Measurements from ENCODE around the gene COL23A1.

DNA sequence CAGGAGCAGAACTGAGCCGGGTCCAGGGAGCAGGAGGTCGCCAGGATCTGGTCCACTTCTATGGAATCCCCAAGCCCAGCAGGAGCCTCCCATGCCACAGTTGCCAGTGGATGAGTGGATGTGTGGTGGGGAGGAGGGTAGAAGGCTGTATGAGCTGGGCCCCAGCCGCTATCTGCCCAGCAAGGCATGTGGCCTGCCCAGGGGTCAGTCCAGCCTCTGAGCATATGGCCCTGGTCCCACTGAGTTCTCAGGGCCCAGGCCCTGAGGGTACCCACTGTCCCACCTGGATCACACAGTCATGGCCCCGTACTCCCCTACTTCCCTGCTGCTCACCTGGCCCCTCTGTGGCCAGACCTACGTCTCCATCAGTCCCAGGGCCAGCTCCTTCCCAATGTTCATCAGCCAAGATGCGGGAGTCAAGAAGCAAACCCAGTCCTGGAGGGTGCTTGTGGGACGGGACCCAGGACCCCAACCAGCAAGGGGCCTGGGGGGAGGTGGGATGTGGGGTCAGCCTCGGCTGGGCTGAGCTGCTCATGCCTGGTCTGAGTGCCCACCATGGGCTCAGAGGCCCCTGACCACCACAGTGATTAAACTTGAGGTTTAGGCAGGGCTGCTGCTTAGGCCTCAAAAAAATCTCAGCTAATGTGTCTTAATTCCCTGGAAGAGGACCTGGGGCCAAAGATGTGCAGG lies 152.7 kb downstream of the COL23A1 start:
- TF ChIP-seq, protein P1, sequence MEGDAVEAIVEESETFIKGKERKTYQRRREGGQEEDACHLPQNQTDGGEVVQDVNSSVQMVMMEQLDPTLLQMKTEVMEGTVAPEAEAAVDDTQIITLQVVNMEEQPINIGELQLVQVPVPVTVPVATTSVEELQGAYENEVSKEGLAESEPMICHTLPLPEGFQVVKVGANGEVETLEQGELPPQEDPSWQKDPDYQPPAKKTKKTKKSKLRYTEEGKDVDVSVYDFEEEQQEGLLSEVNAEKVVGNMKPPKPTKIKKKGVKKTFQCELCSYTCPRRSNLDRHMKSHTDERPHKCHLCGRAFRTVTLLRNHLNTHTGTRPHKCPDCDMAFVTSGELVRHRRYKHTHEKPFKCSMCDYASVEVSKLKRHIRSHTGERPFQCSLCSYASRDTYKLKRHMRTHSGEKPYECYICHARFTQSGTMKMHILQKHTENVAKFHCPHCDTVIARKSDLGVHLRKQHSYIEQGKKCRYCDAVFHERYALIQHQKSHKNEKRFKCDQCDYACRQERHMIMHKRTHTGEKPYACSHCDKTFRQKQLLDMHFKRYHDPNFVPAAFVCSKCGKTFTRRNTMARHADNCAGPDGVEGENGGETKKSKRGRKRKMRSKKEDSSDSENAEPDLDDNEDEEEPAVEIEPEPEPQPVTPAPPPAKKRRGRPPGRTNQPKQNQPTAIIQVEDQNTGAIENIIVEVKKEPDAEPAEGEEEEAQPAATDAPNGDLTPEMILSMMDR (tag by site-specific recombination; IDR thresholded peaks at IDR 0.05), result no peak
- TF ChIP-seq, protein P2, sequence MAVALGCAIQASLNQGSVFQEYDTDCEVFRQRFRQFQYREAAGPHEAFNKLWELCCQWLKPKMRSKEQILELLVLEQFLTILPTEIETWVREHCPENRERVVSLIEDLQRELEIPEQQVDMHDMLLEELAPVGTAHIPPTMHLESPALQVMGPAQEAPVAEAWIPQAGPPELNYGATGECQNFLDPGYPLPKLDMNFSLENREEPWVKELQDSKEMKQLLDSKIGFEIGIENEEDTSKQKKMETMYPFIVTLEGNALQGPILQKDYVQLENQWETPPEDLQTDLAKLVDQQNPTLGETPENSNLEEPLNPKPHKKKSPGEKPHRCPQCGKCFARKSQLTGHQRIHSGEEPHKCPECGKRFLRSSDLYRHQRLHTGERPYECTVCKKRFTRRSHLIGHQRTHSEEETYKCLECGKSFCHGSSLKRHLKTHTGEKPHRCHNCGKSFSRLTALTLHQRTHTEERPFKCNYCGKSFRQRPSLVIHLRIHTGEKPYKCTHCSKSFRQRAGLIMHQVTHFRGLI (tag by site-specific recombination; IDR thresholded peaks at IDR 0.05), result no peak
- TF ChIP-seq ZBTB7A (tag by site-specific recombination; IDR thresholded peaks at IDR 0.05; ENCODE audit: low read depth) (no peak), REPIN1 (tag by site-specific recombination; IDR thresholded peaks at IDR 0.05; ENCODE audit: low read depth) (no peak), YY1 (tag by site-specific recombination; IDR thresholded peaks at IDR 0.05) (no peak), ZNF24 (tag by site-specific recombination; IDR thresholded peaks at IDR 0.05) (no peak), ZFP41 (tag by site-specific recombination; IDR thresholded peaks at IDR 0.05; ENCODE audit: borderline replicate concordance) (no peak), ZFP3 (tag by site-specific recombination; IDR thresholded peaks at IDR 0.05; ENCODE audit: low read depth) (no peak), SP2 (tag by site-specific recombination; IDR thresholded peaks at IDR 0.05) (no peak), ZNF623 (tag by site-specific recombination; IDR thresholded peaks at IDR 0.05) (no peak)
- TF ChIP-seq, protein P3, sequence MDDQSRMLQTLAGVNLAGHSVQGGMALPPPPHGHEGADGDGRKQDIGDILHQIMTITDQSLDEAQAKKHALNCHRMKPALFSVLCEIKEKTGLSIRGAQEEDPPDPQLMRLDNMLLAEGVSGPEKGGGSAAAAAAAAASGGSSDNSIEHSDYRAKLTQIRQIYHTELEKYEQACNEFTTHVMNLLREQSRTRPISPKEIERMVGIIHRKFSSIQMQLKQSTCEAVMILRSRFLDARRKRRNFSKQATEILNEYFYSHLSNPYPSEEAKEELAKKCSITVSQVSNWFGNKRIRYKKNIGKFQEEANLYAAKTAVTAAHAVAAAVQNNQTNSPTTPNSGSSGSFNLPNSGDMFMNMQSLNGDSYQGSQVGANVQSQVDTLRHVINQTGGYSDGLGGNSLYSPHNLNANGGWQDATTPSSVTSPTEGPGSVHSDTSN (CRISPR knock-in tag; IDR thresholded peaks at IDR 0.05), result no peak
- TF ChIP-seq, protein P4, sequence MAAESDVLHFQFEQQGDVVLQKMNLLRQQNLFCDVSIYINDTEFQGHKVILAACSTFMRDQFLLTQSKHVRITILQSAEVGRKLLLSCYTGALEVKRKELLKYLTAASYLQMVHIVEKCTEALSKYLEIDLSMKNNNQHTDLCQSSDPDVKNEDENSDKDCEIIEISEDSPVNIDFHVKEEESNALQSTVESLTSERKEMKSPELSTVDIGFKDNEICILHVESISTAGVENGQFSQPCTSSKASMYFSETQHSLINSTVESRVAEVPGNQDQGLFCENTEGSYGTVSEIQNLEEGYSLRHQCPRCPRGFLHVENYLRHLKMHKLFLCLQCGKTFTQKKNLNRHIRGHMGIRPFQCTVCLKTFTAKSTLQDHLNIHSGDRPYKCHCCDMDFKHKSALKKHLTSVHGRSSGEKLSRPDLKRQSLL (tag by site-specific recombination; IDR thresholded peaks at IDR 0.05), result no peak

All from HEK293 (cell line).